Activated T-cell treated with anti-CD3 and anti-CD28 coated beads for 1 hour (primary cell): Measurements from ENCODE around the gene FURIN.
A peak's percentile ranks its signal among the peaks of the same experiment; 100 is the strongest.
"Not testable (repeated sequence)": the region's sequence is repeated elsewhere in the genome, so short reads cannot be mapped to it uniquely, and the experiment has no call there.

Experiments used
- DNase-seq: peaks from one replicate; pipeline ENCODE4 v3.0.0-alpha.2; 2020; ENCODE audit warnings: low read depth

FURIN gene

GRCh38 chr15:90870354-90871138, 2.2 kb downstream of the FURIN start:
- no peak for DNase-seq

DNA sequence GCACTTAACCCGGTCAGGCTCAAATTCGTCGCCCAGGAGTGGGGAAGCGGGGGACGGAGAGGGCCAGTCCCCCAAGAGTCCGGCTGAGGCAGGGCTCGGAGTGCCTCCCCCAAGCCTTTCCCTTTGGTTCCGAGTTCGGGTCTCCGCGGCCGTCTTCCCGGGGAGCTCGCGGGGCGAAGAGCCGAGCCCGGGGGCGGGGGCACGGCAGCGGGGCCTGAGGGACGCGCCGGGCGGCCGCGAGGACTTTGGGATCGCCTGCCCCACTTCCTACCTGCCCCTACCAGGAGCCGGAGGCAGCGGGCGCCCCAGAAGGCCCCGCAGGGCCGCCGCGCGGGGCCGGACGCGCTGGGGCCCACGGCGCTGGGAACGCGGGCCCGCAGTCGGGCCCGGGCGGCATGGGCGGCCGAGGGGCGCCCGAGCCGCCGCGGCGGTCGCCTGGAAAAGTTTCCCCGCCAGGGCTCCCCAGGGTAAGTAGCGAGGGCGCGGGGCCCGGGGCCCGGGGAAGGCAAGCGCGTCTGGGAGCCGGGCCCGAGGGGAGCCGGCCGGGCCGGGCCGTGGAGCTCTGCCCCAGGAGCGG, 2.8 kb downstream of the FURIN start:
- peak; percentile 17 for DNase-seq

- DNase-seq: no peak
Measured at GRCh38 chr15:90871716-90872485, 3.5 kb downstream of the FURIN start.

DNA sequence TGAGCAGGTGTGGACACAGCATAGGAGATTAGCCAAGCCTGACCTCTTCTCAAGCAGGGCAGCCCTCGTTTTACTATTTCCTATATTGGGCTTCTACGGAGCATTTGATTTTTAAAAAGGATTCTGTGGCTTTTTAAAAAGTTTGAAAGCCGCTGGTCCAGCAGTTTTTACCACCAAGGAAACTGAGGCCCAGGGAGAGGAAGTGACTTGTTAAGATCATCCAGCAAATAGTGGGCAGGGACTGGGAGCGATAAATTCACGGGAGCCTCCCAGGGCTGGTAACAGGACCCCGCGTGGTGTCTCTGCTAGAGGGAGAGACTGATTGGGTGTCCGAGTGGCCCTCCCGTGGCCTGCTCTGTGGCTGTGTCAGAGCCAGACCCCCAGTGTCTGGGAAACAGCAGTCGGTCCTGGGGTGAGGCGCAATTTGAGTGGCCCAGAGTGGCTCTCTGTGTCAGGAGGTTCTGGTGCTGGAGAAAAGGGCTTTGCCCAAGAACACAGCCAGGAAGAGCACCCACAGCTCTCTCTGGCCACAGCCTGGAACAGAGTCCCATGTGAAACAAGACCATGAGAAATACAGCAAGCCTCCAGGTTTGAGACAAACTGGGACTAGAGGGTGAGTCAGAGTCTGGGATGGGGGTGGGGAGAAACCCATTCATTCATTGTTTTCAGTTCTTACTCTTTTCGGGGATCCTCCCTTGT, 4.2 kb downstream of the FURIN start:
- no peak for DNase-seq

GRCh38 chr15:90873488-90873997, 5.2 kb downstream of the FURIN start:
- no peak for DNase-seq

GRCh38 chr15:90873998-90874605, 5.7 kb downstream of the FURIN start:
- DNase-seq: no peak

DNA sequence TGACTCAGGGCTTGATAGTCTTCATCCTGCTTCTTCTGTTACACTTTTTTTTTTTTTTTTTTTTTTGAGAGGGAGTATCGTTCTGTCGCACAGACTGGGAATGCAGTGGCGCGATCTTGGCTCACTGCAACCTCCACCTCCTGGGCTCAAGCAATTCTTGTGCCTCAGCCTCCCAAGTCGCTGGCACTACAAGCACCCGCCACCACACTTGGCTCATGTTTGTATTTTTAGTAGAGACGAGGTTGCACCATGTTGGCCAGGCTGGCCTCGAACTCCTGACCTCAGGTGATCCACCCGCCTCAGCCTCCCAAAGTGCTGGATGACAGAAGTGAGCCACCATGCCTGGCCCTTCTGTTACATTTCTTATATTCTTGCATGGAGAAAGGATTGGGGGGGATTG, 6.6 kb downstream of the FURIN start:
- not testable (repeated sequence) for DNase-seq

DNA sequence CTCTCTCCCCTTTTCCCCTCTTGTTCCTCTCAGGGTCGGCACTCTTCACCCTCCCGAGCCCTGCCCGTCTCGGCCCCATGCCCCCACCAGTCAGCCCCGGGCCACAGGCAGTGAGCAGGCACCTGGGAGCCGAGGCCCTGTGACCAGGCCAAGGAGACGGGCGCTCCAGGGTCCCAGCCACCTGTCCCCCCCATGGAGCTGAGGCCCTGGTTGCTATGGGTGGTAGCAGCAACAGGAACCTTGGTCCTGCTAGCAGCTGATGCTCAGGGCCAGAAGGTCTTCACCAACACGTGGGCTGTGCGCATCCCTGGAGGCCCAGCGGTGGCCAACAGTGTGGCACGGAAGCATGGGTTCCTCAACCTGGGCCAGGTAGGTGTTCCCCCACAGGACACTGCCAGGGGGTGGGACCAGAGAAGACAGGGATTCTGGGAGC, 7.2 kb downstream of the FURIN start:
- no peak for DNase-seq

DNA sequence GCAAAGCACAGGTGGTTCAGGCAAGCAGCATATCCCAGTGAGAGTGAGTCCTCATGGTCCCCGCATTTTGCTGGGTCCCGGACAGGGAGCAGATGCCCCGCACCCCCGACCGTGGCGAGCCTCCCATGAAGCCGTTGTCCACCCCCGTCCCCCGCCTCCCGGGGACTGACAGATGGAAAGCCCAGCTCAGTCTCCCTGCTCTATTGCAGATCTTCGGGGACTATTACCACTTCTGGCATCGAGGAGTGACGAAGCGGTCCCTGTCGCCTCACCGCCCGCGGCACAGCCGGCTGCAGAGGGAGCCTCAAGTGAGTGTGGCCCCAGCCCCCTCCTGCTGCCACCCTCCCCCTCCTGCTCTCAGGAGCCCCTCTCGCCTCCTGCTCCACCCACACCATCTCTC, 7.7 kb downstream of the FURIN start:
- DNase-seq: no peak

- no peak for DNase-seq
Measured at GRCh38 chr15:90876512-90877170, 8.3 kb downstream of the FURIN start.

DNA sequence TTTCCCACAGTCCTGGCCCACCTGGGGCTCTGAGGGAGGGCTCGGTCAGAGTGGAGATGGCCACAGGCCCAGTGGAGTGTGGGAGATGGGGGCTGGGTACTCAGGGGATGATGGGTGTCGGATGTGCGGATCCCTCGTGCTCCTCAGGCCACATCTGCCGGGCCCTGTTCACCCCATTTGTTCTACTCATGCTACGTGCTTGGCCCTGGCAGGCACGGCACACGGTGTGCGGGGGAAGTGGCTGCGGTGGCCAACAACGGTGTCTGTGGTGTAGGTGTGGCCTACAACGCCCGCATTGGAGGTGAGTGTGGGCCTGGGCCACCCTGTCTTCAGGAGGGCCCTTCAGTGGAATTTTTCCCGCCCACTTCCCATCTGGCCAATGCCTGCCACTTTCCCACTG, 8.9 kb downstream of the FURIN start:
- no peak for DNase-seq

GRCh38 chr15:90877996-90878395, 9.6 kb downstream of the FURIN start:
- no peak for DNase-seq

DNA sequence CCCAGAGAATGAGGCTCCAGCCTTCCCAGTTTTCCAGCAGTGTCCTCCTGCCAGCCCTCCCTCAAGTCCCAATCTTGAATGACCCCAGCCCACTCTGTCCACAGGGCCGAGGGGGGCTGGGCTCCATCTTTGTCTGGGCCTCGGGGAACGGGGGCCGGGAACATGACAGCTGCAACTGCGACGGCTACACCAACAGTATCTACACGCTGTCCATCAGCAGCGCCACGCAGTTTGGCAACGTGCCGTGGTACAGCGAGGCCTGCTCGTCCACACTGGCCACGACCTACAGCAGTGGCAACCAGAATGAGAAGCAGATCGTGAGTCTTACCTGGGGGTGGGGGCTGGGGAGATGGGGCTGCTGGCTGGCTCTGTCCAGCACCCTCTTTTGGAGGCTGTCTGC, 10.3 kb downstream of the FURIN start:
- DNase-seq: no peak

DNA sequence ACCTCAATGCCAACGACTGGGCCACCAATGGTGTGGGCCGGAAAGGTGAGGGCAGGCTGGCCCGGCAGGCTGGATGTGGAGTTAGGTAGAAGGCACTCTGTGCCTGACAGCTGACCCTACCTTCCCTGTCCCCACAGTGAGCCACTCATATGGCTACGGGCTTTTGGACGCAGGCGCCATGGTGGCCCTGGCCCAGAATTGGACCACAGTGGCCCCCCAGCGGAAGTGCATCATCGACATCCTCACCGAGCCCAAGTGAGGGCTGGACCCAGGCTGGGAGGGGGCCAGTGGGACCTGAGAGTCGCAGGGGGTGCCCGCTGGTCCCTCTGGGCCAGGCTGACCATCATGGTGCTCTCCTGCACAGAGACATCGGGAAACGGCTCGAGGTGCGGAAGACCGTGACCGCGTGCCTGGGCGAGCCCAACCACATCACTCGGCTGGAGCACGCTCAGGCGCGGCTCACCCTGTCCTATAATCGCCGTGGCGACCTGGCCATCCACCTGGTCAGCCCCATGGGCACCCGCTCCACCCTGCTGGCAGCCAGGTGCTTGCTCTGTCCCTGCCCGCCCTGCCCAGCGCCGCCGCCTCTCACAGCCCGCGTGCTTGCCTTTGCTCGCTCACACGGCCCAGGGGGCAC, 11.5 kb downstream of the FURIN start:
- no peak for DNase-seq

DNA sequence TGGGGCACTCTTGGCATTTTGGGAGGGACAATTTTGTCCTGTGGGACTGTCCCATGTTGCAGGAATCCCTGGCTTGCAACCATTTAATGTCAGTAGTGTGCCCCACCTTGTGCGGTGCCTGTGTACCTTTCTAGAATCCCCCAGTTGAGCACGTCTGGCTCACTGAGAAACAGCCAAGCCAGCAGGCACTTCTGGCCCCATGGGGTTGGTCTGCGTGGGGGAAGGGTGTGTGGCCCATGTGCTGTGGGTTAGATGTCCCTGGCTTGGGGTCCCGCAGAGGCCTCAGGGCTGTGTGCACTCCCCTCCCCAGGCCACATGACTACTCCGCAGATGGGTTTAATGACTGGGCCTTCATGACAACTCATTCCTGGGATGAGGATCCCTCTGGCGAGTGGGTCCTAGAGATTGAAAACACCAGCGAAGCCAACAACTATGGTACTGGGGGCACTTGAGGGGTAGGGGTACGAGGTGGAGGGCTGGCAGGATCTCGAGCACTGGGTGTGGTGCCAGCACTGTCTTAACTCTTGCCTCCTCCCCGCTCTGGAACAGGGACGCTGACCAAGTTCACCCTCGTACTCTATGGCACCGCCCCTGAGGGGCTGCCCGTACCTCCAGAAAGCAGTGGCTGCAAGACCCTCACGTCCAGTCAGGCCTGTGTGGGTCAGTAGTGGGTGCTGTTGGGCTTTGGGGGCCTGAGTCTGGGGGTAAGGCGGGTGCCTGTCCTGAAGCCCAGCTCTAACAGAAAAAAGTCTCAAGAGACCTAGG, 12.2 kb downstream of the FURIN start:
- DNase-seq: no peak

GRCh38 chr15:90881181-90881977, 13.0 kb downstream of the FURIN start:
- no peak for DNase-seq

- DNase-seq: no peak
Measured at GRCh38 chr15:90881978-90882721, 13.8 kb downstream of the FURIN start.

GRCh38 chr15:90882781-90883525, 14.6 kb downstream of the FURIN start:
- DNase-seq: no peak
